ENCODE measurements around the gene PRKAA1. TPM values are rescaled to one million over a fixed set of nuclear protein-coding genes. Genes with fewer than 3 reads are reported as not detected.

Gene PRKAA1
- total RNA-seq, 1 experiment from 2014 or later, result 28.8 TPM

DNA sequence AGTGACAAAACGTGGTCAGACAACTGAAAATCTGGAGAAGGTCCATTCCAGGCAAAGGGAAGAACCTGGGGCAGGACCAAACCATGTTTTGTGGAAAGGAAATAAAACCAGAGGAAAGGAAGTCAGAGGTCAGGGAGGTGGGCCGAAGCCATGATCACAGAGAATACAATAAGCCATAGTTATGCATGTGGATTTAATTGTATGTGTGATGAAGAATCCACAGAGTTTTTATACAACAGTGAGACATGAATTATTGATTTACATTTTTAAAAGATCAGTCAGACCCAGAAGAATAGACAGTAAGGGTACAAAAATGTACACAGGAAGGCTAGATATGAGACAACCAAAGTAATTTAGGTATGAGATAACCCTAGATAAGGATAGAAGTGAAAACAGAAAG, 63.2 kb downstream of the PRKAA1 start:
- Histone ChIP-seq H3K18ac (ENCODE audit: insufficient read length, low read depth, low read length) (no peak overlapping the region), H3K4me1 (ENCODE audit: insufficient read depth, low read length) (no peaks in the 10 kb centered on the region), H3K27me3 (ENCODE audit: insufficient read depth, low read length) (no peaks in the 10 kb centered on the region), H3K4ac (ENCODE audit: low read depth, low read length) (no peak overlapping the region), H3K9ac (ENCODE audit: extremely low read depth, insufficient read length, low read length) (no peak overlapping the region), H3K79me1 (ENCODE audit: insufficient read depth, low read depth, low read length, poor library complexity, severe bottlenecking) (no peaks in the 10 kb centered on the region), H3K9me3 (ENCODE audit: control insufficient read depth, low read depth, low read length) (no peaks in the 10 kb centered on the region), H2BK120ac (ENCODE audit: low read depth, low read length, poor library complexity, severe bottlenecking) (no peak overlapping the region), H3K23me2 (ENCODE audit: insufficient read length, low read depth, low read length, poor library complexity, severe bottlenecking) (no peaks in the 10 kb centered on the region), H4K91ac (ENCODE audit: insufficient read length, low read depth, low read length) (no peak overlapping the region), H2AK5ac (ENCODE audit: insufficient read length, low read length) (no peak overlapping the region), H2BK12ac (ENCODE audit: insufficient read length, low read depth, low read length) (no peak overlapping the region), H2BK20ac (ENCODE audit: low read depth, low read length, poor library complexity, severe bottlenecking) (no peak overlapping the region), H4K20me1 (ENCODE audit: control insufficient read depth, insufficient read depth, insufficient read length) (no peaks in the 10 kb centered on the region), H3K14ac (ENCODE audit: insufficient read depth, low read length) (no peak overlapping the region), H4K5ac (ENCODE audit: insufficient read length, low read depth, low read length) (no peak overlapping the region), H3K79me2 (ENCODE audit: insufficient read depth, low read length) (0 out of 2 replicates have a peak, but pooled peaks cover 1% of the 10 kb centered on the region), H2BK15ac (ENCODE audit: low read depth, low read length) (no peak overlapping the region), H3K27ac (ENCODE audit: insufficient read length, low read depth, low read length) (no peak overlapping the region), H2BK5ac (ENCODE audit: insufficient read length, low read length) (no peak overlapping the region), H2AFZ (ENCODE audit: low read length) (no peak overlapping the region), H3K56ac (ENCODE audit: insufficient read length, low read depth, low read length) (no peak overlapping the region), H3T11ph (ENCODE audit: low read length) (no peak overlapping the region), H3K23ac (ENCODE audit: insufficient read length, low read depth, low read length) (no peak overlapping the region), H4K8ac (replicated peaks; ENCODE audit: insufficient read length, low read depth, low read length) (no peak overlapping the region), H3K4me2 (ENCODE audit: insufficient read depth, insufficient read length, low read length) (no peak overlapping the region)
- Mint-ChIP-seq H3K27ac (peak overlapping the region in 1 of 3 experiments; percentile 59; a peak in 1 of 7 replicates), H3K4me1 (no peaks in the 10 kb centered on the region), H3K27me3 (ENCODE audit: low read depth) (no peaks in the 10 kb centered on the region), H3K4me3 (no peak overlapping the region), H3K36me3 (ENCODE audit: insufficient read depth in 1 of 3, low read depth in 3 of 3) (peaks cover 0 to 4% (median 0%) of the 10 kb centered on the region in 3 experiments; a peak in 1 of 7 replicates), H3K9me3 (no peaks in the 10 kb centered on the region)
- TF ChIP-seq, protein P1, sequence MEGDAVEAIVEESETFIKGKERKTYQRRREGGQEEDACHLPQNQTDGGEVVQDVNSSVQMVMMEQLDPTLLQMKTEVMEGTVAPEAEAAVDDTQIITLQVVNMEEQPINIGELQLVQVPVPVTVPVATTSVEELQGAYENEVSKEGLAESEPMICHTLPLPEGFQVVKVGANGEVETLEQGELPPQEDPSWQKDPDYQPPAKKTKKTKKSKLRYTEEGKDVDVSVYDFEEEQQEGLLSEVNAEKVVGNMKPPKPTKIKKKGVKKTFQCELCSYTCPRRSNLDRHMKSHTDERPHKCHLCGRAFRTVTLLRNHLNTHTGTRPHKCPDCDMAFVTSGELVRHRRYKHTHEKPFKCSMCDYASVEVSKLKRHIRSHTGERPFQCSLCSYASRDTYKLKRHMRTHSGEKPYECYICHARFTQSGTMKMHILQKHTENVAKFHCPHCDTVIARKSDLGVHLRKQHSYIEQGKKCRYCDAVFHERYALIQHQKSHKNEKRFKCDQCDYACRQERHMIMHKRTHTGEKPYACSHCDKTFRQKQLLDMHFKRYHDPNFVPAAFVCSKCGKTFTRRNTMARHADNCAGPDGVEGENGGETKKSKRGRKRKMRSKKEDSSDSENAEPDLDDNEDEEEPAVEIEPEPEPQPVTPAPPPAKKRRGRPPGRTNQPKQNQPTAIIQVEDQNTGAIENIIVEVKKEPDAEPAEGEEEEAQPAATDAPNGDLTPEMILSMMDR (conservative IDR thresholded peaks at IDR 0.05), result no peak
- no CpG with 5 or more reads among the region's 2 CpGs for WGBS (ENCODE audit: extremely low coverage, insufficient read length, low lambda C conversion rate)
- no peak for DNase-seq
